ENCODE measurements around the gene CAPRIN1.

GRCh38 chr11:34052036-34052607, 591 bp downstream of the CAPRIN1 start:
- TF ChIP-seq CTCF (IDR thresholded peaks at IDR 0.05): no peak
- TF ChIP-seq FOXM1 (IDR thresholded peaks at IDR 0.05; ENCODE audit: low read depth): no peak
- no peak; the same call in 1 of the 2 replicates for TF ChIP-seq SIN3A (IDR thresholded peaks at IDR 0.05; ENCODE audit: borderline replicate concordance, low read depth, low read length)
- TF ChIP-seq YY1 (IDR thresholded peaks at IDR 0.05; ENCODE audit: low read depth): no peak
- 0 out of 2 replicates have a peak, but pooled peaks have one; percentile 9 for TF ChIP-seq RXRA (IDR thresholded peaks at IDR 0.05; ENCODE audit: borderline replicate concordance, low read depth)
- no peak for TF ChIP-seq EZH2phosphoT487 (IDR thresholded peaks at IDR 0.05; ENCODE audit: borderline replicate concordance, low read depth)
- peak; percentile 59 for TF ChIP-seq POLR2AphosphoS5 (IDR thresholded peaks at IDR 0.05; ENCODE audit: low read depth, low read length)
- TF ChIP-seq TEAD4 (IDR thresholded peaks at IDR 0.05; ENCODE audit: borderline replicate concordance, insufficient read depth): no peak
- peak; percentile 39; the same call in 1 of the 2 replicates for TF ChIP-seq GABPA (IDR thresholded peaks at IDR 0.05; ENCODE audit: low read depth)
